CD4-positive, alpha-beta T cell treated with Interleukin-4 for 1 hour (primary cell): Measurements from ENCODE around the gene PGLYRP4.

ENCODE experiments used
- DNase-seq, 2 donors: peaks; one replicate each; pipeline ENCODE4 v3.0.0-alpha.2; 2020 to 2022

Gene PGLYRP4

GRCh38 chr1:153374071-153374470 lies 25.4 kb upstream of the PGLYRP4 start:
- DNase-seq, result no peak

- no peak for DNase-seq
Measured at GRCh38 chr1:153372571-153372970, 23.9 kb upstream of the PGLYRP4 start.

- no peak for DNase-seq
Measured at GRCh38 chr1:153371231-153371630, 22.6 kb upstream of the PGLYRP4 start.

GRCh38 chr1:153370146-153370545 lies 21.5 kb upstream of the PGLYRP4 start:
- DNase-seq, result no peak

GRCh38 chr1:153368495-153368894 lies 19.9 kb upstream of the PGLYRP4 start:
- DNase-seq, result no peak

- DNase-seq, result no peak
Measured at GRCh38 chr1:153367090-153367489, 18.4 kb upstream of the PGLYRP4 start.

GRCh38 chr1:153366261-153366660 lies 17.6 kb upstream of the PGLYRP4 start:
- no peak for DNase-seq

GRCh38 chr1:153365696-153366095 lies 17.1 kb upstream of the PGLYRP4 start:
- DNase-seq, result no peak

GRCh38 chr1:153364766-153365666 lies 16.4 kb upstream of the PGLYRP4 start:
- DNase-seq, result no peak

- no peak for DNase-seq
Measured at GRCh38 chr1:153364156-153364555, 15.5 kb upstream of the PGLYRP4 start.

- DNase-seq, result no peak
Measured at GRCh38 chr1:153363641-153364040, 15.0 kb upstream of the PGLYRP4 start.

GRCh38 chr1:153362187-153362775 lies 13.6 kb upstream of the PGLYRP4 start:
- DNase-seq, result no peak

- DNase-seq, result no peak
Measured at GRCh38 chr1:153361480-153362109, 13.0 kb upstream of the PGLYRP4 start.

- no peak for DNase-seq
Measured at GRCh38 chr1:153360592-153361479, 12.2 kb upstream of the PGLYRP4 start.

GRCh38 chr1:153360190-153360589 lies 11.5 kb upstream of the PGLYRP4 start:
- DNase-seq, result no peak

GRCh38 chr1:153359241-153359640 lies 10.6 kb upstream of the PGLYRP4 start:
- DNase-seq, result no peak

- no peak for DNase-seq
Measured at GRCh38 chr1:153358691-153358975, 10.0 kb upstream of the PGLYRP4 start.

GRCh38 chr1:153357853-153358690 lies 9.4 kb upstream of the PGLYRP4 start, which contains the start of gene S100A9:
TSS of gene S100A9 (plus strand) at chr1:153357854. CDS start at chr1:153358284, 430 bp downstream.
- no peak for DNase-seq

GRCh38 chr1:153357076-153357852 lies 8.6 kb upstream of the PGLYRP4 start:
- peak; percentile 8 to 61 for DNase-seq

- DNase-seq, result no peak
Measured at GRCh38 chr1:153356392-153357075, 7.9 kb upstream of the PGLYRP4 start.
